GM12878 (cell line): ENCODE measurements around the gene RAD51B. TPM values are rescaled to one million over a fixed set of nuclear protein-coding genes. Genes with fewer than 3 reads are reported as not detected.

Experiments
- ATAC-seq: fragments of 200-7000 bp; cut with Tn5 transposase; 3 replicates; pipeline ENCODE4 v1.9.1; 2020; ENCODE audit warnings: mild to moderate bottlenecking, moderate library complexity
- BruUV-seq: library from RNA; stranded (reverse); fragments of 400-500 nt; replicated peaks from 2 replicates; lab custom pipeline; 2021; lab: Mats Ljungman, UMichigan
- CTCF ChIA-PET: fragments of 300-600 bp; sonication (Branson Sonifier 250); formaldehyde crosslinking; extraction: SDS; loops from one replicate; lab custom pipeline; 2021; ENCODE audit warnings: inconsistent platforms; lab: Yijun Ruan, JAX
- POLR2A ChIA-PET: fragments of 350-600 bp; formaldehyde crosslinking; extraction: SDS; loops from one replicate; lab custom pipeline; 2021; ENCODE audit warnings: inconsistent platforms; lab: Charles Lee
- RAD21 ChIA-PET: fragments of 300-600 bp; sonication (Branson Sonifier 250); formaldehyde crosslinking; loops from one replicate; lab custom pipeline; 2023; ENCODE audit warnings: antibody characterized with exemption; ENCODE audit not compliant: unreplicated experiment; lab: Charles Lee
- SMC1A ChIA-PET: fragments of 300-600 bp; sonication (Branson Sonifier 250); formaldehyde crosslinking; loops from one replicate; lab custom pipeline; 2023; ENCODE audit not compliant: unreplicated experiment, uncharacterized antibody; lab: Charles Lee
- DNase-seq: peaks from one replicate; pipeline ENCODE4 v3.0.0-alpha.2; 2011; ENCODE audit warnings: low read depth, low spot score
- FAIRE-seq: peaks from 3 replicates; lab custom pipeline; 2011; peaks lifted over from hg19 to GRCh38; lab: Jason Lieb, UNC
- H2AFZ ChIP-seq: 2 replicates; pipeline ENCODE4 v1.6.0; 2011; ENCODE audit warnings: low read depth, low read length, control low read depth; ENCODE audit not compliant: control insufficient read depth
- H3K27ac ChIP-seq: 2 replicates; pipeline ENCODE4 v1.5.1; 2011; ENCODE audit warnings: control low read depth; ENCODE audit not compliant: control insufficient read depth, insufficient read depth
- H3K27me3 ChIP-seq, 2 experiments: replicated peaks in 1 of 2; 2 replicates each; pipeline versions ENCODE4 v1.6.0 to v1.6.1; 2011; ENCODE audit warnings: low read length in 1 of 2; ENCODE audit not compliant: control insufficient read depth in 2 of 2, insufficient read depth in 2 of 2
- H3K36me3 ChIP-seq, 2 experiments: 2 replicates each; pipeline ENCODE4 v1.5.1; 2011; ENCODE audit warnings: low read length in 1 of 2; ENCODE audit not compliant: control insufficient read depth in 2 of 2, insufficient read depth in 2 of 2
- H3K4me1 ChIP-seq: 2 replicates; pipeline ENCODE4 v1.6.1; 2011; ENCODE audit warnings: mild to moderate bottlenecking, low read length, moderate library complexity, mixed read lengths; ENCODE audit not compliant: control insufficient read depth, insufficient read depth
- H3K4me2 ChIP-seq: 2 replicates; pipeline ENCODE4 v1.6.0; 2011; ENCODE audit warnings: control low read depth; ENCODE audit not compliant: control insufficient read depth, insufficient read depth
- H3K4me3 ChIP-seq: fragments of 200-600 bp; sonication (generic); 2 replicates; pipeline ENCODE4 v1.5.1; 2016
- H3K79me2 ChIP-seq: 2 replicates; pipeline ENCODE4 v1.6.0; 2011; ENCODE audit warnings: low read length; ENCODE audit not compliant: control insufficient read depth, insufficient read depth
- H3K9ac ChIP-seq: 2 replicates; pipeline ENCODE4 v1.8.0; 2011; ENCODE audit warnings: low read length, control low read depth, mixed read lengths; ENCODE audit not compliant: control insufficient read depth, insufficient read depth
- H3K9me3 ChIP-seq: replicated peaks from 3 replicates; pipeline ENCODE4 v1.5.1; 2011; ENCODE audit warnings: mild to moderate bottlenecking, low read length; ENCODE audit not compliant: control insufficient read depth, insufficient read depth
- H4K20me1 ChIP-seq: 2 replicates; pipeline ENCODE4 v1.6.0; 2011; ENCODE audit not compliant: control insufficient read depth, insufficient read depth
- ATF2 ChIP-seq: IDR thresholded peaks from 2 replicates; pipeline ENCODE4 v1.6.1; 2012; ENCODE audit warnings: low read length, inconsistent platforms
- BMI1 ChIP-seq: fragments of 450-650 bp; IDR thresholded peaks from 2 replicates; pipeline ENCODE4 v1.6.1; 2016; ENCODE audit warnings: mild to moderate bottlenecking, moderate library complexity, borderline replicate concordance
- CHD2 ChIP-seq: IDR thresholded peaks from 2 replicates; pipeline ENCODE4 v1.6.1; 2011; ENCODE audit warnings: low read depth, low read length, improper control_type of control experiment, borderline replicate concordance
- FOXK2 ChIP-seq: fragments of 450-650 bp; IDR thresholded peaks from 2 replicates; pipeline ENCODE4 v1.6.1; 2017; ENCODE audit warnings: mild to moderate bottlenecking, moderate library complexity
- MTA3 ChIP-seq: IDR thresholded peaks from 2 replicates; pipeline ENCODE4 v1.6.1; 2012; ENCODE audit warnings: low read length, inconsistent platforms, borderline replicate concordance
- MYB ChIP-seq: fragments of 150-350 bp; IDR thresholded peaks from 2 replicates; pipeline ENCODE4 v1.6.1; 2014; ENCODE audit warnings: mild to moderate bottlenecking, low read depth, low read length, borderline replicate concordance
- RBBP5 ChIP-seq: fragments of 200-600 bp; sonication (generic); conservative IDR thresholded peaks from 2 replicates; pipeline ENCODE4 v1.6.1; 2016
- SIX5 ChIP-seq: IDR thresholded peaks from 2 replicates; pipeline ENCODE4 v1.6.1; 2011; ENCODE audit warnings: mild to moderate bottlenecking, low read depth, low read length, moderate library complexity; ENCODE audit not compliant: severe bottlenecking
- TBL1XR1 ChIP-seq: IDR thresholded peaks from 2 replicates; pipeline ENCODE4 v1.6.1; 2012; ENCODE audit warnings: low read depth, low read length, improper control_type of control experiment
- TCF12 ChIP-seq: IDR thresholded peaks from 2 replicates; pipeline ENCODE4 v1.6.1; 2011; ENCODE audit warnings: low read depth, mild to moderate bottlenecking, low read length
- ZBED1 ChIP-seq: IDR thresholded peaks from 2 replicates; pipeline ENCODE4 v1.6.1; 2016; ENCODE audit warnings: borderline replicate concordance
- ZBTB33 ChIP-seq: fragments of 450-650 bp; IDR thresholded peaks from 2 replicates; pipeline ENCODE4 v1.6.1; 2017; ENCODE audit warnings: mild to moderate bottlenecking
- ZBTB40 ChIP-seq: fragments of 450-650 bp; IDR thresholded peaks from 2 replicates; pipeline ENCODE4 v1.6.1; 2016; ENCODE audit warnings: mild to moderate bottlenecking, moderate library complexity, borderline replicate concordance
- ZNF622 ChIP-seq: fragments of 450-650 bp; IDR thresholded peaks from 2 replicates; pipeline ENCODE4 v1.6.1; 2017; ENCODE audit warnings: mild to moderate bottlenecking, inconsistent platforms
- WGBS: methylation state at CpG from one replicate; pipeline ENCODE4 v1.1.6; 2016; ENCODE audit warnings: low lambda C conversion rate; ENCODE audit not compliant: insufficient replicate concordance, insufficient coverage; ENCODE audit errors: missing lambda C conversion rate; 5-methylcytosine and 5-hydroxymethylcytosine counted together
- in situ Hi-C: fragments of 300-500 bp; cut with MboI; formaldehyde crosslinking; loops from 9 replicates; pipeline ENCODE4 v1.14.3; 2018; ENCODE audit warnings: mixed read lengths
- intact Hi-C: fragments of 100-400 bp; cut with micrococcal nuclease; formaldehyde crosslinking; loops from one replicate; pipeline ENCODE4 v1.14.2; 2022; ENCODE audit not compliant: unreplicated experiment
- polyA plus RNA-seq, 11 experiments: library from polyadenylated mRNA; depleted of rRNA in 4 of 11; unstranded in 6 of 11; stranded (reverse) in 5 of 11; fragments of >200 nt; fragmentation: Nextera tagmentation in 4 of 11; fragmentation: Illumina TruSeq in 1 of 11; extraction: Ambion mirVana in 4 of 11; extraction: Trizol in 1 of 11; gene quantifications; 1 replicate in 1 of 11; 2 replicates in 10 of 11; pipeline versions ENCODE4 v1.2.1 to v1.2.3, GENCODE V29; 2011 to 2016; ENCODE audit warnings: inconsistent platforms in 2 of 11, missing spikeins in 2 of 11, low read depth in 1 of 11
- total RNA-seq, 4 experiments: library from RNA; depleted of rRNA in 3 of 4; stranded (reverse); fragments of >200 nt in 3 of 4; fragmentation: Illumina TruSeq in 1 of 4; extraction: Trizol in 1 of 4; gene quantifications; 2 replicates each; pipeline versions ENCODE4 v1.2.1 to v1.2.3, GENCODE V29; 2013 to 2021

The RAD51B gene
- total and polyA plus RNA-seq, 10 of the 15 experiments (the other 5 are each of a cell fraction or from before 2014, with no cell fraction given) = 9.8 to 26.8 (median 21.3) TPM

GRCh38 chr14:68458253-68458652 is 638.7 kb downstream of the RAD51B start:
- ChIA-PET POLR2A (interaction anchor here (0.6 to 0.9 kb wide), 4 partner anchors 10 to 516 kb away, joined by 3 to 5 read pairs (median 4); no protein-coding TSS in a partner anchor), RAD21 (interaction anchor here (0.6 kb wide), 1 partner anchor 134 kb away, joined by 3 read pairs; no protein-coding TSS in a partner anchor), CTCF (interaction anchor here (0.6 to 2.4 kb wide), 5 partner anchors 8 to 141 kb away, joined by 3 to 12 read pairs (median 3); no protein-coding TSS in a partner anchor), SMC1A (interaction anchor here (0.6 to 2.7 kb wide), 5 partner anchors 10 to 566 kb away, joined by 3 to 18 read pairs (median 9); no protein-coding TSS in a partner anchor)
- H3K79me2 ChIP-seq = no peaks in the 10 kb centered on the region
- H3K4me1 ChIP-seq = no peaks in the 10 kb centered on the region
- no peak overlapping the region for H2AFZ ChIP-seq
- ATAC-seq = no peak
- H3K36me3 ChIP-seq = no peaks in the 10 kb centered on the region; a peak in 1 of 4 replicates
- no peaks in the 10 kb centered on the region for H3K27me3 ChIP-seq
- intact Hi-C loops = no loop called here
- FAIRE-seq = no peak
- no peaks in the 10 kb centered on the region for H4K20me1 ChIP-seq
- in situ Hi-C loops = no loop called here
- DNase-seq = no peak
- H3K9ac ChIP-seq = no peak overlapping the region
- TF ChIP-seq BMI1 (no peak), MTA3 (no peak), CHD2 (no peak), RBBP5 (no peak), FOXK2 (no peak), ZBTB40 (no peak), ATF2 (no peak), SIX5 (no peak), ZBTB33 (no peak), ZBED1 (no peak), TBL1XR1 (no peak), ZNF622 (no peak), TCF12 (no peak), MYB (no peak)
- H3K4me3 ChIP-seq = no peak overlapping the region
- WGBS = 100% methylated on average over 1 of the region's 1 CpG
- BruUV-seq = no TSS peak
- no peak overlapping the region for H3K4me2 ChIP-seq
- peaks cover 10% of the 10 kb centered on the region for H3K9me3 ChIP-seq
- no peak overlapping the region for H3K27ac ChIP-seq
